Measurements from ENCODE around the gene TMTC4.
"Not testable (repeated sequence)": the region's sequence is repeated elsewhere in the genome, so short reads cannot be mapped to it uniquely, and the experiment has no call there.

The TMTC4 gene

DNA sequence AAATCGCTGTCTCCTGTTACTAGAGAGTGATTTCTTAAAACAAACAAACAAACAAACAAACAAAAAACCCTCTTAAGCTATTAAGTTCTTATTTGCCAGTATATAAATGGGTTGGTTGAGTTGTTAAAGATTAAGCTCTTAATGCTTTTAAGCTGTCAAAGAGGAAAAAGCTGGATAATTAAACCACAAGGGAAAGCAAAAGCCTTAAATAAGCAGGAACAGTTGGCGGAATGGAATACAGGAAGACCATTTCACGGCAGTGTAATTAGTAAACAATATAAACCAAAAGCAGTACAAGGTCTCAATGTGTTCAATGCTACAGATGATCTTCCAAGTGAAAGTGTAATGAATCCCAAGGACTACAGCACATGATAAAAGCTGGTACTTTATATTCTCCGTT is 53.8 kb downstream of the TMTC4 start:
- no peak for DNase-seq

DNA sequence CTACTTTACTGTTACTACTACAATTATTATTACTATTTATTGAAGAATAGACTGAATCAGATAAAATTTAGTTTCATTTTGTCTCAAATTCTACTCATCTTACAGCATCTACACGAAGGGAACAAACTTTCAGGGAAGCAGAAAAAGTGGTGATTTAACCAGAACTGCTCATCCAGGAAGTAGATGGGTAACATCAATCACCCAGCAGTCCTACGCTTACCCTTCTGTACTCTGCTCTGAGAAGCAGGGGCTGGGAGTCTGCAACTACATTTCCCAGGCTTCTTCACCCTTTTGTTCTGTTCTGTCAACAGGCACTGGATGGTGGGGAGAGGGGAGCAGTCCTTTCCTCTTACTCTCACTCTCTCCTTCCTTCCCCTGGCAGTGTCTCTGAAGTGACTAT is 54.7 kb downstream of the TMTC4 start:
- no peak for DNase-seq

DNA sequence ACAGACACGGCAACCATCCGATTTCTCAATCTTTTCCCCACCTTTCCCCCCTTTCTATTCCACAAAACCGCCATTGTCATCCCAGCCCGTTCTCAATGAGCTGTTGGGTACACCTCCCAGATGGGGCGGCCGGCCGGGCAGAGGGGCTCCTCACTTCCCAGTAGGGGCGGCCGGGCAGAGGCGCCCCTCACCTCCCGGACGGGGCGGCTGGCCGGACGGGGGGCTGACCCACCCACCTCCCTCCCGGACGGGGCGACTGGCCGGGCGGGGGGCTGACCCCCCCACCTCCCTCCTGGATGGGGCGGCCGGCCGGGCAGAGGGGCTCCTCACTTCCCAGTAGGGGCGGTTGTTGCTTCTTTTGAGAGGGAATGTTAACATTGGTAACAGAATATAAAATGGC is 55.7 kb downstream of the TMTC4 start:
- not testable (repeated sequence) for DNase-seq

DNA sequence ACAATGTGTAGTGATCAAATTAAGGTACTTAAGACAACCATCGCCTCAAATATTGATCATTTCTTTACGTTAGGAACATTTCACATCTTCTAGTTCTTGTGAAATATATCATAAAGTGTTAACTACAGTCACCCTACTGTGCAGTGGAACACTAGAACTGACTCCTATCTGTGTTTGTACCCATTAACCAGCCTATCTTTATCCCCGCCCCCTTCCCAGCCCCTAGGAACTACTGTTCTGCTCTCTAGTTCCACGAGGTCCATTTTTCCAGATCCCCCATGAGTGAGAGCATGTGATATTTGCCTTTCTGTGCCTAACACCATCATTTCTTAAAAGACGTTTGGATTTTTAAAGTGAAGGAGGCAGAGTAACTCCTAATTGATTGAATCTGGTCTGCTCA is 61.6 kb downstream of the TMTC4 start:
- DNase-seq: no peak

DNA sequence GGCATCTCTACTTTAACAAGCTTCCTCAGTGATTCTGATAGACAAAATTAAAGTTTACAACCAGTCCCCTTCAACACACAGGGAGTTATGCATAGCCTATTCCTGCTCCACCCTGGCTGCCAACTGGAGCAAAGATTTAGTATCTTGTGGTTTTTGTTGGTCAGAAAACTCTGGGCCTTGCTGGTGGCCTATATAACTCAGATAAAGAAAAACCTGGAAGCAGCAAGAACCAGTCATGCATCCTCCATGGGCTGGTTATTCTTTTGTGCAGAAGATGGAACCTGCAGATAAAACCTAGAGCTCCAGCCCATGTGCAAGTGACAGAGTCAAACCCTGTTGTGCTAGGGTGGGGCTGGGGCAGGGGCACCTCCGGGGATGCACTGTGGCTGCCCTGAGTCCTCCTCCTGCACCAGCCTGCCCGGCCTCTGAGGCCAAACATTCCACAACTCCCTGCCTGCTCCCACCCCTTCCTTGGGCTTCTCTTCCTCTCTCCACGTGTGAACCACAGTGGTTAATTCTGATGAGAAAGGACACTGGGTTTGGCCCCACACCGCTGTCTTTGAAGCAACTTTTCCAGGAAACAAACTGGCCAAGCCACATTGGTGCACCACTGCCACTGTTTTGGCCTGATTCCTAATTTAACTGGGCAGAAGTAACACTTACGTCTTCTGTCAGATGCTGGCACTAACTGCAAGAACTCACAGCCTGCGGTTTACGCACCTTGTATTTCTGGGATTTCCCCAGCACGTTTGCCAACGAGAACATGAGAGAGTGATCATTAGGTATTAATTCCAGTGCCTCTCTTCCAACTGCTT is 62.7 kb downstream of the TMTC4 start:
- DNase-seq: no peak

DNA sequence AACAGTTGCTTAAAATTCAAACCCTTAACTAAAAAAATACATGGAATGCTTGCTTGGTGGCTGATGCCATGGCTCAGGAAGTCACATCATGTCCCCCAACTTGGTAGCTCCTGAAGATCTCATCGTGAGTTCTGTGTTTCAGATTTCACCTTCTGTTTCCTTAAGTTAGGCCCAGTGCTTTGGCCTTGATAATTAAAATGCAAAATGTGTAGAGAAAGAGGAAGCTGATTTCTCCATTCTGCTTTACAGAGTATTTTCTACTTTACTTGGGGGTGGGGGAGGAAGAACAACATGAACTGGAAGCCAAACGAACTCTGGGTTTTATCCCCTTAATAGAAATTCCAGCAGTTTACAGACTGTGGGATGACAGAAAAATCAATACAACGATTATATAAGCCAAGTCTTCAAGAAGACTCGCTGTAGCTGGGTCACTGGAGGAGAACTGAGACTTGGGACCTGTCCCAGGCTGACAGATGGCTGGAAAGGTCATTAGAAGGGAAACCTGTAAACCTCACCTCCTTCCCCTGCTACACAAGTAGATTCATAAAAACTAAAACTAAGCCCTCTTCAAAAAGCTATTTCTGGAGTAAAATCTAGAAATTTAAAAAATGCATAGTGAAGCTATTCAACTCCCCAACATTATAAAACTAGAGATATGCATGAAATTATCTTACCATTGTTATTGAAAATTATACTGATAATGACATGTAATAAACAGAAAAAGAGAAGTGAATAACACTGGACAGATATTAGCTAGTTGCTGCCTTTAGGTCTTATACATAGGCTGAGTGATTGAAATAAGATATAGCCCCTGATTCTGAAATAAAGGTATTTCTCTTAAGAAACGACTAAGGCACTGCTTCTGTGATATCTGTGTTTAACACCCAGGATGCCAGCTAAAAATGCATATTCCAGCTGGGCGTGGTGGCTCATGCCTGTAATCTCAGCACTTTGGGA is 63.9 kb downstream of the TMTC4 start:
- no peak for DNase-seq

DNA sequence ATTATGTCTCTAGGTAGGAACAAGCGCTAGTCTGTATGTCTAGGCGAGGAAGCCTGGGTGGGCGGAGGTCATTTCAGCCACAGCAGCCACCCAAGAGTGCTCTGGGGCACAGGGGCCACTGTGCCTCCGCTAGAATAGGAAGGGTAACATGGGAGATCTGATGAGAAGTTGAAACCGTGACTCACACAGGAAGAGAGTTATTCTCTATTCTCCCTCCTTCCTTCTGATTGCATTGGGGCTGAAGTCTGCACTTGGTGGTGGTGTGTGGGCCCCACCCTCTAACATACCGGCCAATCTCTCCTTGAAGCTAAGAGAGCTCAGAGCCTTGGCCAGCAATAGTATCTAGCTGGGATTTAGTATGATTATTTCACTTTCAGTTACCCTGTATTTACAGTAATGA is 65.7 kb downstream of the TMTC4 start:
- DNase-seq: no peak

DNA sequence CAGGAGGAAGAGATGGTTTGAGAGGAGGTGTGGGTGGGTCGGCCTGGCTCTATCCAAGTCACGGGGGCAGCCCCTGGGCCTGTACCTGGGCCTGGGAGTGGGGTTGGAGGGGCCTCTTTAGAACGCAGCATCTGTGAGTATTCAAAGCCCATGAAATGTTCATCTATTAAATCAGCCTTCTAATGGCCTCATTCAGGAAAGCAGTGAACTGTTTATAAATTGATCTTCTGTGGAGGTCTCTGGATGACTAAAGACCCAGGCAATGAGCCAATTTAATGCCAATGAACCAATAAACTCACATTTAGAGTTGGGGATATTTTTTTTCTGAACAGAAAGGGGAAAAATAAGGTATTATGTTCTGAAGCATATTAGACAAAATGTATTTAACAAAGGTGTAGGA is 66.1 kb downstream of the TMTC4 start:
- no peak for DNase-seq

DNA sequence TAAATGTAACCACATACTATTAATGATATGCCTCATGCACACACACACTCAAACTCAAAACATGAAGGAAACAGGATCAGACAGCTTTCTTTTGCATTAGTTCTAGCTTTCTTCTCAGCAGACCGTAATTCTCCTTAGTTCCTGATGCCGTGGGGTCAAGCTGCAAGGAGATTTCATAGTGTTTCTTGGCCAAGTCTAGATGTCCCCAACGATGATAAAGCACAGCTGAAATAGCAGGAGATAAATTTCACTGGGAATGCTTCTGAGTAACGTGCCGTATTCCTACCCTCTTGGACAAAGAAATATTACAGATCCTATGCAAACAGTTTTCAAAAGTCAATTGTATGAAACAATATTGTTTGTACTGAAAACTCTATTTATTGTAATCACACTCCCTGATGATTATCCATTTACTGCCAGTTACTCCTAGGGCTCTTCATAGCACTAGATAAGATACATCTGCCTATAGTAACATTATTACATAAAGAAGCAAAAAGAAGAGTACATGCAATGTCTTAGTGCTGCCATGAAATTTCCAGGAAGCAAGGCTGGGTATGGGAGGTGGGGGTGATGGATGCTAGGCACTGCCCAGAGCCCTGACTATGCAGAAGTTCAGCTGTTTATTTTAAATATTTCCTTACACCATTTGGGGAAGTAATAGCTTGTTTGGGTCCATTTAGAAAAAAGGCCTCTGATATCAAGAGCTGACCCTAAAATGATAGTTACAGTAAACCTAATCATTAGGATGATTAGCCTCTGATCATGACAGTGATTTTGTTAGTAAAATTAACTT is 69.5 kb downstream of the TMTC4 start:
- no peak for DNase-seq

DNA sequence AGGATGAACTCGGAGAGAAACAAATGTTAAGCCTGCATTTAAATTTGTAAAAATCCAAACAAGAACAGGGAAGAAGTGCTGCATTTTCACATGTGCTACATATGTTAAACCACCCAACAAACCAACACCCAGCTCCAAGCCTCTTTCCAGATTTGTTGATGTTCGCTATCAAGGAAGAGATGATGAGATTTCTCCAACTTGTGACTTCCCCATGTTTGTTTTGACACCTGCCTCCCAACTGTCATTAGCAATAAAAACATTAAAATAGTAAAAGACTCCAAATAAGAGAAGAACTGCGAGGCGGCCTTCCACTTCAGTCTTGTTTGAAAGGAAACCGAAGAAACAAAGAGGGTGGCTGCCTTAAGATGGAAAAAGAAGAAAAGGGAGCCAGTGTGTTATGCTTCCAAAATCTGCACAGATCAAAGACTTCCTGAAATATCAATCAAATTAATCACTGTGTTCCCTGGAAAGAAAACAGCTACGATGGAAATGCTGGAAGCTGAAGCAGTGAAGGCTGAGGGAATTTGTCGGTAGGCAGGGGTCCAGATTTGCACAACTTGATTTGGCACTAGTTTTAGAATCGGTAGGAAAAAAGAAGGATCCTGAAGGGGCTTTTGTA is 72.0 kb downstream of the TMTC4 start:
- DNase-seq: no peak

DNA sequence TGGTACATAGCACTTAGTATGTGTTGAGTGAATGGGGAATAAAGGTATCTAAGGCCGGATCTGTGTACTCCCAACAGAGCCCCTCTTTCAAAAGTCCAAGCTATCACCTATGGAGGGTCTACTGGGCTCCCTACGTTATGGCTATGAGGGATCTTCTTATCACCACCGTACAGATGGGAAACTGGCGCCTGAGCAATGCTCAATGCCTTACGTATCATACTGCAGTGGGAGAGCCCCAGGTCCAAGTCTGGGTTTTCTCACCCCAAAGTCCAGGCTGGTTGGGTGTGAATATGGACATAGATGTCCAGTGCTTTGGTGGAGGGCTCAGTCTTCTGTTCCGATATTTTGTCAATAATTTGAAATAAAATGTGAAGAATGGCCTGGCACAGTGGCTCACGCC is 72.9 kb downstream of the TMTC4 start:
- no peak for DNase-seq

DNA sequence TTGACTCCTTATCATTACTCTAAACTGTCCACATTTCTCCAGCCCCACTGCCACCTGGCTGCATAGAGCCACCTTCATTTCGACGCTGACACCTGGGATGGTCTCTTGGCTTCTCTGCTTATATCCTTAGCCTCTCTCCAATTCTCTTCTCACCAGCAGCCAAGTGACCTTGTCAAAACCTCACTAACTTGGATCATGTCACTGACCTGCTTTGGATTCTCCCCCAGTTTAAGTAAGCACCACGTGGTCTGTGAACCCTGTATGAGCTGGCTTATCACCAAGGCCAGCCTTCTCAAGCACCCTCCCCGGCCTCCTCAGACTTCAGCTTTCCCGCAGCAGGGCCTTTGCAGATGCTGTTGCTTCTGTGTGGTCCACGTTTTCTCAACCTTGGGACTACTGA is 73.7 kb downstream of the TMTC4 start:
- no peak for DNase-seq

DNA sequence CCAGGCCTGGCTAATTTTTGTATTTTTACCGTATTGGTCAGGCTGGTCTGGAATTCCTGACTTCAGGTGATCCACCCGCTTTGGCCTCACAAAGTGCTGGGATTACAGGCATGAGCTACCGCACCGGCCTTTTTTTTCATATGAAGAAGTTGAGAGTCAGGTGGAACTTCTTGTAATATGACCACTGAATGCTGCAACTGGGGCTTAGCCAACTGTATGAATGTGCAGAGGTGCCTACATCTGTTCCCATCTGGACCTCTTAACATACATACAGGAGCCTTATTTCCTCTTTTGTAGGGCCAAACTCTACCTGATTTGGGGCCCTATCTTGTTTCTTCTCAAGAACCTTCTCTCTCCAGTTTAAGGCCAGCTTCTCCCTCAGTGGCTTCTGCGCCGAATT is 74.1 kb downstream of the TMTC4 start:
- no peak for DNase-seq

DNA sequence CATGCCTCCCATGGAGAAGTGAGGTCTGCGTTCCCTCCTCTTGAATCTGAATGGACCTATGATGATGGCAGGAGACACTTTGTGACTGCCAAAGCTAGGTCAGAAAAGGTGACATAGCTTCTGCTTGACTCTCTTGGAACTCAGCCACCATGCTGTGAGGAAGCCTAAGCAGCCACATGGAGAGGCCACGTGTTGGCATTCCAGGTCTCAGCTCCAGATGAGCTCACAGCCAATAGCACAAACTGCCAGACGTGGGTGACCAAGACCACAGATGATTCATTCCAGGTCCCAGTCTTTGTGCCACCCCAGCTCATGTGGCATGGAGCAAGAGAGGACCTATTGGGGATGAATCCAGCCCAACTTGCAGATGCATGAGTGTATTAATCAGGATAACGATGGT is 77.3 kb downstream of the TMTC4 start:
- no peak for DNase-seq

DNA sequence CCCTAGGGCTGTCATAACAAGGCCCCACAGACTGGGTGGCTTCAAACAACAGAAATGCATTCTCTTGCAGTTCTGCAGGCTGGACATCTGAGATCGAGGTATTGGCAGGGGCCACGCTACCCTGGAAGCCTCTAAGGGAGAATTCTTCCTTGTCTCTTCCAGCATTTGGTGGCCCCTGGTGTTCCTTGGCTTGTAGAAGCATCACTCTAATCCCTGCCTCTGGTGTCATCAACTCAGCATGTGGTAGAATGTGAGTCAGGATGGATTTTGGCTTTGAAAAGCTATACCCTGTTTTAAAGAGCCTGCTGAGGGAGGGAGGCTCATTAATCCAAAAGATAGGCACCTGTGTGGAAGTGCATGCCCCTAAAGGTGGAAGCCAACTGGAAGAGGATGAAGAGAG is 78.1 kb downstream of the TMTC4 start:
- DNase-seq: no peak

DNA sequence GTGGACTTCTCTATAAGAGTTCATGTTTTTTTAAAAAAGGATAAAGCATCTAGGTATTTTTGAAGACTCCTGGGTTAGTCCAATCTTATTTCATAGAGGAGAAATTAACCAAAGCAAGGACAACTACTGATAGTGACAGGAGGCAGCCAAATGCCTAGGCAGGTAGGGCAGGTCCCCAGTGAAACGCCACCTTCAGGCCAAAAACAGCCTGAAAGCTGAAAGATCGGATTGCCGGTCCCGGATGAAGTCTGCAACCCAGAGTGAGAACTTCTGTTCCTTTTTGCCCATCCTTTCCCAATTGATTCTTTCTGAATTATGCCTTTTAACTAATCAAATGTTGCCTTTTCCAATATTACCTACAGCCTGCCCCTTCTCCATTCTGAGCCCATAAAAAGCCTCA is 79.9 kb downstream of the TMTC4 start:
- DNase-seq: no peak

DNA sequence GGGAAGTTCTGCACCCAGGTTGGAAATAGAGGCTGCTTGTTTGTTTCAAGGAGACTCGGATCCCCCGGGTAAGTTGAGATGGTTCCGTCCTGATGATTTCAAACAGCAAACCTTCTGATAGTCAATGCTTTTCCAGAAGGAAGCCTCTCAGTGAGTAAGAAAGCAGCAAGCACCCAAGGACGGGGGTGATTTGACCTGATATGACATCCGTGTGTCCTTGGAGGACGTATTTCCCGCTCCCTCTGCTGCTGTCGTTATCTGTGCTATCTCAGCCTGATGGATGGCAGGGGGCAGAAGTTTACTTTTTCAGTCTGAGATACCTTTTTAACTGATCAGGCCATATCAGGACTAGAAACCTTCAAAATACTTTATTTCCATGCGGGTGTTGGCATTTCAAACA is 80.3 kb downstream of the TMTC4 start:
- DNase-seq: no peak

DNA sequence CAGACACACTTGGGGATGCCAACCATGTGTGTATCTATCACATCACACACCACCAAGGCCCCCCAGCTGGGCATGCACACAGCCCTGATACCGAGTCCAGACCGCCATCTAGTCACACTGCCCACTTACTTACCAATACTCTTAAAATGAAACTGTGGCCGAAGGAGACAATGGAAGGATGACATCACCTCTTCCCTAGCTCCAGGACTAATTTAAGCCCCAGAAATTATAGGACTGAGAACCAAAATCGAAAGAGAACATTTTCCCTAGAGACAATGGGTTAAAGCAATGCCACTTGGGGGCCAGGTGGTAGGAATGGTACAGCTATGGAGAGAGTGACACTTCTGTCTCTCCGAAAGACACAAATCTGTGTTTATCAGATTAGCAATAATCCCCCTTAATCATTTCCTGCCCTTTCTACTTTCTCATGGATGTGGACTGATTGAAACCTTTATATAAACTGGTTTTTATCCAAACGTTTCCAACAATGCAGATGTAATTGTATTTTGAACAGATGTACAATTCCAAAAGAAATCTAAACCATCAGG is 85.3 kb downstream of the TMTC4 start:
- DNase-seq: no peak

DNA sequence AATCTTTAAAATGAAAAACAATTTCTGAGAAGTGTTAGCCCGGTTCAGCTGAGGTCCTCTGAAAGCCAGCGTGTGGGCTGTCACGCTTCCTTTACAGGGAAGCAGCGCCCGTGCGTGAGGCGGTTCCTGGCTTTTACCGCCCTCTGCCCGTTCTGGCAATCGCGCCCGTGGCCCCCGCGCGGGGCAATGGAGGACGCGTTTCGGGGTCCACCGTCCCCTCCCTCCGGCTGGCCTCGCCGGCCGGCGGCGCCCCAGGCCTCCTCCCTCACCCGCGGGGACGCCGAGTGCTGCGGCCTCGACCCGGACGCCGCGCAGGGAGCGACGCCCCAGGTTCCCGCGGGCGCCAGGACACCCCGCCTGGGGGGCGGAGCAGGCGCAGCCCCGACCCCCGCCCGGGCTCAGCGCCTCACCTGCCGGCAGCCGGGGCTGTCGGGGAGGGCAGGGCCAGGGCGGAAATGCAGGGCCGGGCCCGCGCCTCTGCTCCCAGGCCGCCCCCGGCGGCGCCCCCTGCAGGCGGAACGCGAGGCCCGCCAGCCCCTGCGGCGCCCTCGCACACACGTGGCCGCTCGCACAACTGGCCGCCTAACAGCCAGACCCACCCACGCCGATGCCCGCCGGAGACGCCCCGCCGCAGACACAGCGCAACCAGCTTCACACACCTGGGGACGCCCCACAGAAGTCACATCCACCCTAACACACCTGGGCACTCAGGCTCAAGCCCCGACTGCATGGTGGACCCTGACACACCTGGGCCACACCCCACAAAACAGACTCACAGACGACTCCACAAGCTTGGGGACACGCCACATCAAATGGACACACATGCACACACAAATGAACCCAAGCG is 86.0 kb downstream of the TMTC4 start, which contains the start of gene GGACT:
Gene GGACT (minus strand): TSS at position 459 of the 847 bp plus-strand sequence. CDS start 56,198 bp downstream, outside the sequence.
- peak; percentile 47 for DNase-seq

DNA sequence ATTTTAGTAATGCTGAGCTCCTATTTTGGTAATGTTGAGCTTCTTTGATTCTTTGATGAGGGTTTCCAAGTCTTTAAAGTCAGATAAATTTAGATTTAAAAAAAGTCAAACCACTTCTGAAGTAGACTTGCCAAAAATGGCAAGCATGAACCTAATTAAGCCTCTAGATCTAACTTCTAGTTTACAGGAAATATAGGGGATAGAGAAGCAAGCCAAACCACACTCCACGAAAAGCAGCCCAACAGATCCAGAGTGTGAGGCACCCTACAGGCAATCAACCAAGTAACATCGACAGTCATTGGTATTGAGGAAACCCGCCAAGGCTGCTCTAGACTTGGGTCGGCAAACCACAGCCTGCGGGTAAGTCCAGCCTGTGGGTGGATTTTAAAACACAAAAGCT is 89.7 kb downstream of the TMTC4 start:
- DNase-seq: no peak

DNA sequence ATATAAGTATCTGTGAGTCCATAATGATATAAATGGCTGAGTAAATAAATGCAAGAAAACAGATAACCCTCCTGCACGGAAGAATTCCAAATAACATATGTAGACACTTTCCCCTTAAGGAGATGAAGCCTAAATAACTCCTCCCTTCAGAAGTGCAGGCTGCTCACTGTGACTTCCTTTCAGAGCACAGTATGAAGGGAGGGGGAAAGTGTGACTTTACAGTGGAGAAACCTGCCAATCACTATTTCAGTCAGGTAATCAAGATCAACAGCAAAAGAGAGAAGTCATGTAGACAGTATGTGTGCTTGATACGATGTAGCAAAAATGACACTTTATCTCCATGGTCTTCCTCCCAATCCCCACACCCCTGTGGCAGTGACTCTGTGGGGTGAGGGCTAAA is 93.1 kb downstream of the TMTC4 start:
- no peak for DNase-seq

Data from NCI-H2029 (cell line).